Measurements from ENCODE around the gene PTPRN2. TPM values are rescaled to one million over a fixed set of nuclear protein-coding genes. Genes with fewer than 3 reads are reported as not detected.

Gene PTPRN2
- total and polyA plus RNA-seq, 2 of the 8 experiments (the other 6 are each of a cell fraction or from before 2014, with no cell fraction given): 2.6 to 4.5 TPM

DNA sequence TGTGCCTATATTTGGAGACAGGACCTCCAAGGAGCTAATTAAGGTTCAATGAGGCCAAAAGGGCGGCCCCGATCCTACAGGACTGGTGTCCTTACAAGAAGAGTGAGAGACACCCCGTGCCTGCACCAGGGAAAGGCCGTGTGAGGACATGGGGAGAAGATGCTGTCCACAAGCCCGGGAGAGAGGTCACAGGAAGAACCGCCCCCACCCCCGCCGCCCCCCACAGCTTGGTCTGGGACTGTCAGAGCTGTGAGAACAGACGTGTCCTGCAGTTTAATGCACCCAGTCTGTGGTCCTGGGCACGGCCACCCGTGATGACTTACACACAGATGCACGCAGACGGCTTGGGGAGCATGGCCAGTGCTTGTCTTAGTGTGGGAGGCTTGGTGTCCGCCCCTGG, 851.3 kb downstream of the PTPRN2 start:
- Histone ChIP-seq H3K4me1 (replicated peaks in 1 of 4; ENCODE audit: control insufficient read depth in 3 of 4, insufficient read depth in 4 of 4, low read length in 3 of 4) (peaks cover 0 to 9% (median 5%) of the 10 kb centered on the region in 4 experiments; a peak in 4 of 7 replicates), H3K4me3 (ENCODE audit: extremely low read depth in 1 of 4, insufficient read depth in 2 of 4, low read depth in 3 of 4, low read length in 4 of 4) (no peak overlapping the region), H4K91ac (replicated peaks; ENCODE audit: insufficient read length, low read length) (no peak overlapping the region), H3K18ac (ENCODE audit: extremely low read depth, low read length) (no peak overlapping the region), H3K36me3 (ENCODE audit: control insufficient read depth in 2 of 4, insufficient read depth in 4 of 4, low read length in 3 of 4) (no peaks in the 10 kb centered on the region), H2AFZ (ENCODE audit: low read length) (no peak overlapping the region), H3K23ac (ENCODE audit: insufficient read length) (no peak overlapping the region), H2BK5ac (ENCODE audit: low read depth, low read length) (no peak overlapping the region), H3K27ac (ENCODE audit: low read depth, low read length) (no peak overlapping the region), H3K4me2 (ENCODE audit: insufficient read depth in 1 of 2, low read depth in 2 of 2, low read length in 2 of 2) (no peak overlapping the region), H2AK5ac (ENCODE audit: low read depth, low read length) (no peak overlapping the region), H2BK15ac (ENCODE audit: low read length) (no peak overlapping the region), H3K14ac (ENCODE audit: insufficient read length) (no peak overlapping the region), H4K8ac (ENCODE audit: extremely low read depth, insufficient read depth, low read length) (no peak overlapping the region; the same call in 1 of the 2 replicates), H3K56ac (replicated peaks; ENCODE audit: insufficient read length, low read depth, low read length) (no peak overlapping the region), H3K79me2 (ENCODE audit: control insufficient read depth in 1 of 2, insufficient read depth in 2 of 2, low read length in 2 of 2) (no peaks in the 10 kb centered on the region), H4K5ac (ENCODE audit: insufficient read length, low read depth, low read length) (no peak overlapping the region), H3K4ac (replicated peaks; ENCODE audit: insufficient read length, low read depth, low read length) (no peak overlapping the region), H2BK20ac (ENCODE audit: low read length) (no peak overlapping the region), H3K23me2 (ENCODE audit: low read depth, low read length) (no peaks in the 10 kb centered on the region), H3K9ac (replicated peaks in 1 of 4; ENCODE audit: extremely low read depth in 1 of 4, low read depth in 3 of 4, low read length in 3 of 4) (no peak overlapping the region), H3K27me3 (replicated peaks in 1 of 4; ENCODE audit: control insufficient read depth in 3 of 4, extremely low read depth in 1 of 4, insufficient read depth in 3 of 4, low read length in 3 of 4) (no peaks in the 10 kb centered on the region; a peak in 3 of 7 replicates), H2BK12ac (ENCODE audit: low read depth, low read length) (no peak overlapping the region), H3K9me3 (ENCODE audit: insufficient read depth in 2 of 2, low read depth in 1 of 2, low read length in 1 of 2) (no peaks in the 10 kb centered on the region), H4K20me1 (replicated peaks in 1 of 2; ENCODE audit: control insufficient read depth in 1 of 2, insufficient read depth in 2 of 2, low read length in 2 of 2) (no peaks in the 10 kb centered on the region), H3K79me1 (ENCODE audit: low read depth, low read length) (no peaks in the 10 kb centered on the region), H2BK120ac (replicated peaks; ENCODE audit: low read depth, low read length) (no peak overlapping the region)
- TF ChIP-seq CREB1 (IDR thresholded peaks at IDR 0.05) (no peak), TBP (IDR thresholded peaks at IDR 0.05; ENCODE audit: low read depth, low read length) (no peak), RAD21 (IDR thresholded peaks at IDR 0.05 in 1 of 2, conservative IDR thresholded peaks at IDR 0.05 in 1 of 2; ENCODE audit: low read depth in 2 of 2, low read length in 2 of 2) (no peak), ZNF274 (IDR thresholded peaks at IDR 0.05; ENCODE audit: borderline replicate concordance, extremely low read depth, low read length) (no peak), SP4 (IDR thresholded peaks at IDR 0.05; ENCODE audit: low read length) (no peak), SIN3A (conservative IDR thresholded peaks at IDR 0.05 in 1 of 2, IDR thresholded peaks at IDR 0.05 in 1 of 2; ENCODE audit: low read depth in 1 of 2, low read length in 2 of 2) (no peak), KDM1A (IDR thresholded peaks at IDR 0.05; ENCODE audit: borderline replicate concordance, low read length) (no peak), KDM5A (IDR thresholded peaks at IDR 0.05; ENCODE audit: low read length) (no peak), TEAD4 (IDR thresholded peaks at IDR 0.05; ENCODE audit: low read depth, low read length) (no peak), TCF12 (IDR thresholded peaks at IDR 0.05; ENCODE audit: low read depth, low read length) (no peak), CHD1 (IDR thresholded peaks at IDR 0.05; ENCODE audit: low read depth, low read length) (no peak), ASH2L (IDR thresholded peaks at IDR 0.05; ENCODE audit: low read length) (no peak), SUZ12 (IDR thresholded peaks at IDR 0.05; ENCODE audit: low read length) (no peak), KDM4A (IDR thresholded peaks at IDR 0.05; ENCODE audit: low read depth, low read length, severe bottlenecking) (no peak), BCL11A (IDR thresholded peaks at IDR 0.05; ENCODE audit: low read depth in 2 of 2, low read length in 2 of 2) (no peak)
- WGBS, 2 experiments (ENCODE audit: extremely low coverage in 1 of 2, insufficient coverage in 1 of 2, insufficient read length in 1 of 2, insufficient replicate concordance in 2 of 2, low coverage in 1 of 2, low lambda C conversion rate in 2 of 2, missing lambda C conversion rate in 1 of 2): 91% methylated on average over 11 of the region's 14 CpGs; no CpG with 5 or more reads in 1 of the 2 experiments
- ChIA-PET CTCF (ENCODE audit: partially characterized antibody) (interaction anchor here (1.0 to 1.2 kb wide), 2 partner anchors 105 to 262 kb away, joined by 3 read pairs; no protein-coding TSS in a partner anchor), POLR2A (ENCODE audit: partially characterized antibody) (no interaction called here)
- FAIRE-seq (no peak), DNase-seq (ENCODE audit: low read depth in 1 of 2, low spot score in 2 of 2) (no peak)

Measured in H1 (cell line).